H1 (cell line): Measurements from ENCODE around the gene EPS8. TPM values are rescaled to one million over a fixed set of nuclear protein-coding genes. Genes with fewer than 3 reads are reported as not detected.

Experiments used
- CTCF ChIA-PET: fragments of 300-600 bp; sonication (Branson Sonifier 250); formaldehyde crosslinking; loops from one replicate; lab custom pipeline; 2021; ENCODE audit not compliant: partially characterized antibody; lab: Charles Lee
- POLR2A ChIA-PET: fragments of 300-600 bp; sonication (Branson Sonifier 250); formaldehyde crosslinking; loops from one replicate; lab custom pipeline; 2021; ENCODE audit warnings: inconsistent platforms; ENCODE audit not compliant: partially characterized antibody; lab: Charles Lee
- DNase-seq, 2 experiments: peaks; one replicate each; pipeline versions ENCODE4 v3.0.0 to v3.0.0-alpha.2; 2010 to 2022; ENCODE audit warnings: low spot score in 2 of 2, low read depth in 1 of 2, mixed read lengths in 1 of 2
- FAIRE-seq: peaks from 2 replicates; lab custom pipeline; 2011; peaks lifted over from hg19 to GRCh38; lab: Jason Lieb, UNC
- H2AFZ ChIP-seq: 2 replicates; pipeline ENCODE4 v1.8.1; 2012; ENCODE audit warnings: low read length, inconsistent platforms
- H2AK5ac ChIP-seq: 2 replicates; pipeline ENCODE4 v1.6.1; 2013; ENCODE audit warnings: low read depth, low read length
- H2BK120ac ChIP-seq: replicated peaks from 2 replicates; pipeline ENCODE3; 2013; ENCODE audit warnings: low read depth, low read length, inconsistent platforms
- H2BK12ac ChIP-seq: 2 replicates; pipeline ENCODE4 v1.6.1; 2013; ENCODE audit warnings: low read depth, low read length
- H2BK15ac ChIP-seq: 2 replicates; pipeline ENCODE4 v1.6.1; 2013; ENCODE audit warnings: low read length
- H2BK20ac ChIP-seq: 2 replicates; pipeline ENCODE4 v1.6.1; 2013; ENCODE audit warnings: low read length
- H2BK5ac ChIP-seq: 2 replicates; pipeline ENCODE4 v1.6.1; 2013; ENCODE audit warnings: low read depth, low read length
- H3K14ac ChIP-seq: 2 replicates; pipeline ENCODE4 v1.6.1; 2013; ENCODE audit warnings: inconsistent platforms; ENCODE audit not compliant: insufficient read length
- H3K18ac ChIP-seq: 2 replicates; pipeline ENCODE4 v1.6.1; 2013; ENCODE audit warnings: low read length; ENCODE audit errors: extremely low read depth
- H3K23ac ChIP-seq: 2 replicates; pipeline ENCODE4 v1.6.1; 2013; ENCODE audit warnings: inconsistent platforms; ENCODE audit not compliant: insufficient read length
- H3K23me2 ChIP-seq: 2 replicates; pipeline ENCODE4 v1.6.1; 2013; ENCODE audit warnings: low read depth, low read length
- H3K27ac ChIP-seq: 2 replicates; pipeline ENCODE4 v1.6.1; 2011; ENCODE audit warnings: low read depth, low read length, inconsistent platforms
- H3K27me3 ChIP-seq, 4 experiments: replicated peaks in 1 of 4; 1 replicate in 1 of 4; 2 replicates in 3 of 4; pipeline versions ENCODE4 v1.6.1 to v1.8.1; 2011 to 2013; ENCODE audit warnings: low read length in 3 of 4, mild to moderate bottlenecking in 3 of 4, inconsistent platforms in 2 of 4, mixed read lengths in 2 of 4, moderate library complexity in 1 of 4; ENCODE audit not compliant: control insufficient read depth in 3 of 4, insufficient read depth in 3 of 4; ENCODE audit errors: extremely low read depth in 1 of 4
- H3K36me3 ChIP-seq, 4 experiments: 2 replicates each; pipeline versions ENCODE4 v1.6.1 to v1.8.1; 2011 to 2013; ENCODE audit warnings: mild to moderate bottlenecking in 4 of 4, low read length in 3 of 4, moderate library complexity in 2 of 4, control low read depth in 1 of 4, inconsistent platforms in 1 of 4; ENCODE audit not compliant: insufficient read depth in 4 of 4, control insufficient read depth in 2 of 4
- H3K4ac ChIP-seq: replicated peaks from 2 replicates; pipeline ENCODE3; 2013; ENCODE audit warnings: low read length, low read depth, mixed read lengths, inconsistent platforms; ENCODE audit not compliant: insufficient read length
- H3K4me1 ChIP-seq, 4 experiments: replicated peaks in 1 of 4; 1 replicate in 1 of 4; 2 replicates in 3 of 4; pipeline versions ENCODE4 v1.6.1 to v1.8.1; 2011 to 2013; ENCODE audit warnings: low read length in 3 of 4, inconsistent platforms in 2 of 4, mixed read lengths in 1 of 4; ENCODE audit not compliant: insufficient read depth in 4 of 4, control insufficient read depth in 3 of 4
- H3K4me2 ChIP-seq, 2 experiments: 2 replicates each; pipeline versions ENCODE4 v1.6.1 to v1.8.1; 2011 to 2013; ENCODE audit warnings: low read depth in 2 of 2, low read length in 2 of 2, control low read depth in 1 of 2, inconsistent platforms in 1 of 2, mild to moderate bottlenecking in 1 of 2; ENCODE audit not compliant: insufficient read depth in 1 of 2
- H3K4me3 ChIP-seq, 4 experiments: fragments of 200-600, 300-600 bp in 1 of 4; sonication (generic), shearing (Covaris generic), sonication (Bioruptor Twin) in 1 of 4; 2 replicates each; pipeline versions ENCODE4 v1.5.1 to v1.8.1; 2011 to 2016; ENCODE audit warnings: low read length in 4 of 4, low read depth in 3 of 4, control low read depth in 2 of 4, inconsistent platforms in 2 of 4, mild to moderate bottlenecking in 2 of 4, mixed read lengths in 1 of 4, moderate library complexity in 1 of 4; ENCODE audit not compliant: insufficient read depth in 2 of 4; ENCODE audit errors: extremely low read depth in 1 of 4
- H3K56ac ChIP-seq: replicated peaks from 2 replicates; pipeline ENCODE3; 2013; ENCODE audit warnings: low read depth, mild to moderate bottlenecking, mixed read lengths, low read length, inconsistent platforms; ENCODE audit not compliant: insufficient read length
- H3K79me1 ChIP-seq: 2 replicates; pipeline ENCODE4 v1.6.1; 2013; ENCODE audit warnings: low read depth, low read length, control low read depth
- H3K79me2 ChIP-seq, 2 experiments: 2 replicates each; pipeline versions ENCODE4 v1.6.1 to v1.8.1; 2012 to 2013; ENCODE audit warnings: low read length in 2 of 2, mild to moderate bottlenecking in 2 of 2, inconsistent platforms in 1 of 2; ENCODE audit not compliant: insufficient read depth in 2 of 2, control insufficient read depth in 1 of 2
- H3K9ac ChIP-seq, 4 experiments: replicated peaks in 1 of 4; 1 replicate in 1 of 4; 2 replicates in 3 of 4; pipeline versions ENCODE4 v1.6.1 to v1.8.1; 2011 to 2013; ENCODE audit warnings: low read depth in 3 of 4, low read length in 3 of 4, control low read depth in 2 of 4, mild to moderate bottlenecking in 2 of 4, moderate library complexity in 2 of 4, inconsistent platforms in 1 of 4; ENCODE audit errors: extremely low read depth in 1 of 4
- H3K9me3 ChIP-seq, 2 experiments: 2 replicates each; pipeline versions ENCODE4 v1.6.1 to v1.8.1; 2012 to 2013; ENCODE audit warnings: mild to moderate bottlenecking in 2 of 2, moderate library complexity in 2 of 2, control low read depth in 1 of 2, inconsistent platforms in 1 of 2, low read depth in 1 of 2, low read length in 1 of 2, mixed read lengths in 1 of 2; ENCODE audit not compliant: insufficient read depth in 2 of 2
- H4K20me1 ChIP-seq, 2 experiments: replicated peaks in 1 of 2; 2 replicates each; pipeline versions ENCODE3 to v1.8.1; 2011 to 2013; ENCODE audit warnings: inconsistent platforms in 2 of 2, low read length in 2 of 2, mild to moderate bottlenecking in 1 of 2; ENCODE audit not compliant: insufficient read depth in 2 of 2, control insufficient read depth in 1 of 2
- H4K5ac ChIP-seq: 2 replicates; pipeline ENCODE4 v1.6.1; 2013; ENCODE audit warnings: low read length, low read depth, mixed read lengths, inconsistent platforms; ENCODE audit not compliant: insufficient read length
- H4K8ac ChIP-seq: 2 replicates; pipeline ENCODE4 v1.8.0; 2013; ENCODE audit warnings: mild to moderate bottlenecking, moderate library complexity, low read length, inconsistent platforms; ENCODE audit not compliant: insufficient read depth; ENCODE audit errors: extremely low read depth
- H4K91ac ChIP-seq: replicated peaks from 2 replicates; pipeline ENCODE3; 2013; ENCODE audit warnings: low read length, mixed read lengths, inconsistent platforms; ENCODE audit not compliant: insufficient read length
- ASH2L ChIP-seq: fragments of 200-600, 300-600 bp; sonication (generic); IDR thresholded peaks from one replicate; pipeline ENCODE4 v1.7.1; 2017; ENCODE audit warnings: low read length
- BACH1 ChIP-seq: IDR thresholded peaks from 2 replicates; pipeline ENCODE4 v1.6.1; 2012; ENCODE audit warnings: low read length, improper control_type of control experiment
- CEBPB ChIP-seq: IDR thresholded peaks from 2 replicates; pipeline ENCODE4 v1.6.1; 2012; ENCODE audit warnings: low read depth, low read length
- CTCF ChIP-seq, 3 experiments: IDR thresholded peaks; 1 replicate in 2 of 3; 2 replicates in 1 of 3; pipeline versions ENCODE4 v1.5.1 to v1.6.1; 2011; ENCODE audit warnings: low read length in 3 of 3, mild to moderate bottlenecking in 3 of 3, inconsistent platforms in 2 of 3, low read depth in 1 of 3, moderate library complexity in 1 of 3; ENCODE audit not compliant: insufficient read depth in 1 of 3; ENCODE audit errors: control extremely low read depth in 1 of 3
- KDM1A ChIP-seq: fragments of 200-600, 300-600 bp; sonication (generic); IDR thresholded peaks from 2 replicates; pipeline ENCODE4 v1.7.1; 2016; ENCODE audit warnings: mild to moderate bottlenecking, low read length, borderline replicate concordance
- POU5F1 ChIP-seq: IDR thresholded peaks from 2 replicates; pipeline ENCODE4 v1.6.1; 2011; ENCODE audit warnings: low read depth, mild to moderate bottlenecking, low read length, moderate library complexity
- RXRA ChIP-seq: IDR thresholded peaks from 2 replicates; pipeline ENCODE4 v1.6.1; 2011; ENCODE audit warnings: low read depth, mild to moderate bottlenecking, low read length, moderate library complexity; ENCODE audit not compliant: insufficient read depth
- SIN3A ChIP-seq, 2 experiments: IDR thresholded peaks in 1 of 2; conservative IDR thresholded peaks in 1 of 2; 2 replicates each; pipeline ENCODE4 v1.6.1; 2011 to 2012; ENCODE audit warnings: low read length in 2 of 2, improper control_type of control experiment in 1 of 2, low read depth in 1 of 2, mild to moderate bottlenecking in 1 of 2
- SP4 ChIP-seq: IDR thresholded peaks from 2 replicates; pipeline ENCODE4 v1.6.1; 2012; ENCODE audit warnings: low read length, inconsistent platforms
- WGBS, 2 experiments: shearing (Covaris generic) in 1 of 2; methylation state at CpG; one replicate each; pipeline versions ENCODE4 v1.1.6 to v1.1.7; 2013 to 2015; ENCODE audit warnings: low lambda C conversion rate in 2 of 2, mixed read lengths in 2 of 2, inconsistent platforms in 1 of 2, low coverage in 1 of 2, missing lambda C conversion rate in 1 of 2; ENCODE audit not compliant: insufficient replicate concordance in 2 of 2, insufficient coverage in 1 of 2, insufficient read length in 1 of 2; ENCODE audit errors: extremely low coverage in 1 of 2, missing lambda C conversion rate in 1 of 2; 5-methylcytosine and 5-hydroxymethylcytosine counted together
- polyA plus RNA-seq, 7 experiments: library from polyadenylated mRNA; depleted of rRNA in 3 of 7; stranded (reverse) in 5 of 7; unstranded in 2 of 7; fragments of >200 nt in 5 of 7; fragments of 200-250 nt in 2 of 7; gene quantifications; 1 replicate in 5 of 7; 2 replicates in 1 of 7; 4 replicates in 1 of 7; pipeline versions ENCODE4 v1.2.1 to v1.2.3, GENCODE V29; 2011 to 2013; ENCODE audit warnings: missing spikeins in 2 of 7, mixed read lengths in 2 of 7
- total RNA-seq: library from RNA; stranded (reverse); fragmentation: NEBNext Ultra II Directional; extraction: Animal tissue kit (Norgen Biotek cat#: 25700); gene quantifications from 2 replicates; pipeline ENCODE4 v1.2.1, GENCODE V29; 2021

Gene EPS8
- total and polyA plus RNA-seq, 2 of the 8 experiments (the other 6 are each of a cell fraction or from before 2014, with no cell fraction given): 3.0 to 4.6 TPM

GRCh38 chr12:15714256-15714655 lies 74.9 kb downstream of the EPS8 start:
- peaks cover 0 to 5% (median 0%) of the 10 kb centered on the region in 4 experiments; a peak in 2 of 7 replicates for H3K4me1 ChIP-seq
- CTCF ChIA-PET: interaction anchor here (1.6 kb wide), 1 partner anchor 124 kb away, joined by 3 read pairs; no protein-coding TSS in a partner anchor
- H3K14ac ChIP-seq: no peak overlapping the region
- no peak overlapping the region for H2AK5ac ChIP-seq
- no peaks in the 10 kb centered on the region for H3K36me3 ChIP-seq
- H3K27me3 ChIP-seq: no peaks in the 10 kb centered on the region
- H4K20me1 ChIP-seq: no peaks in the 10 kb centered on the region
- no peak overlapping the region for H2BK120ac ChIP-seq
- no peak overlapping the region for H3K18ac ChIP-seq
- H3K23ac ChIP-seq: no peak overlapping the region
- H3K27ac ChIP-seq: no peak overlapping the region
- 93% methylated on average over 2 of the region's 2 CpGs; no CpG with 5 or more reads in 1 of the 2 experiments for WGBS, 2 experiments
- H4K91ac ChIP-seq: no peak overlapping the region
- no peak overlapping the region for H3K4me3 ChIP-seq
- H3K9ac ChIP-seq: no peak overlapping the region
- no peaks in the 10 kb centered on the region for H3K23me2 ChIP-seq
- POLR2A ChIA-PET: no interaction called here
- no peak for DNase-seq
- no peak for FAIRE-seq
- H3K9me3 ChIP-seq: no peaks in the 10 kb centered on the region
- H4K5ac ChIP-seq: no peak overlapping the region
- no peak overlapping the region for H2BK12ac ChIP-seq
- no peak overlapping the region for H2AFZ ChIP-seq
- H3K4me2 ChIP-seq: no peak overlapping the region
- H3K4ac ChIP-seq: no peak overlapping the region
- H3K79me2 ChIP-seq: no peaks in the 10 kb centered on the region
- H4K8ac ChIP-seq: no peak overlapping the region
- H2BK15ac ChIP-seq: no peak overlapping the region
- no peak overlapping the region for H3K56ac ChIP-seq
- no peak overlapping the region for H2BK5ac ChIP-seq
- H2BK20ac ChIP-seq: no peak overlapping the region
- no peaks in the 10 kb centered on the region for H3K79me1 ChIP-seq
- TF ChIP-seq CEBPB: no peak
- no peak for TF ChIP-seq POU5F1
- no peak for TF ChIP-seq CTCF (IDR thresholded peaks at IDR 0.05; ENCODE audit: control extremely low read depth in 1 of 3, insufficient read depth in 1 of 3, low read depth in 1 of 3, low read length in 3 of 3)
- TF ChIP-seq KDM1A: no peak
- no peak for TF ChIP-seq SP4
- no peak for TF ChIP-seq ASH2L
- TF ChIP-seq RXRA: no peak
- no peak for TF ChIP-seq SIN3A (conservative IDR thresholded peaks at IDR 0.05 in 1 of 2, IDR thresholded peaks at IDR 0.05 in 1 of 2; ENCODE audit: low read depth in 1 of 2, low read length in 2 of 2)
- no peak for TF ChIP-seq BACH1
